NCI-H69 (cell line): ENCODE results near the gene ALG12.

Experiments
- DNase-seq: peaks from one replicate; lab custom pipeline; 2025; lab: John Stamatoyannopoulos, UW

The ALG12 gene

DNA sequence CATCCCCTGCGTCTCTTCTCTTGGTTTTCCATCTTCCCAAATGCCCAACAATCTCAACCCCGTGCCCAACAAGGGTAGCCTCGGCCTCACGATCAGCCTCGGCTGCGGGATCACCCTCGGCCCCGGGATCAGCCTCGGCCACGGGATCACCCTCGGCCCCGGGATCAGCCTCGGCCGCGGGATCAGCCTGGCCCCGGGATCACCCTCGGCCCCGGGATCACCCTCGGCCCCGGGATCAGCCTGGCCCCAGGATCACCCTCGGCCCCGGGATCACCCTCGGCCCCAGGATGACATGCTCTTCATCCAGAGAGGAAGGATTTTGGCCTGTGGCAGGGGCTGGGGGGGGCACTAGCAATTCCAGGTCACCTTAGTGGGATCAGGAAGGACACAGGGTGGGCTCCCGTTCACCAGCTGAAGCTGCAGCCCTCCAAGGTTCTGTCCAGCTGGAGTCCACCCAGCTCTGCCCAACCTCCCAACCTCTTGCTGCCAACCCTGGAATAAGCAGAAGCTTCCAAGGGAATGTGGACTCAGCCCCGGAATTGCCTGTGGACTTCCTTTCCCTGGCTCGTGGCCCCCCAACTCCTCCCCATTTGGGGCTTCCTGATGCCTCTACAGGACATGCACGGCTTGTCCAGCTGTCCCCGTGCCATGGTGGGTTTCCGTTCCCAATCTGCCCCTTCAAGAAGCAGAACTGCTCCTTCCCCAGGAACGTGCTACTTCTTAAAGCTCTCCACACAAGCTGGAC is 6.2 kb downstream of the ALG12 start:
- DNase-seq = no peak

DNA sequence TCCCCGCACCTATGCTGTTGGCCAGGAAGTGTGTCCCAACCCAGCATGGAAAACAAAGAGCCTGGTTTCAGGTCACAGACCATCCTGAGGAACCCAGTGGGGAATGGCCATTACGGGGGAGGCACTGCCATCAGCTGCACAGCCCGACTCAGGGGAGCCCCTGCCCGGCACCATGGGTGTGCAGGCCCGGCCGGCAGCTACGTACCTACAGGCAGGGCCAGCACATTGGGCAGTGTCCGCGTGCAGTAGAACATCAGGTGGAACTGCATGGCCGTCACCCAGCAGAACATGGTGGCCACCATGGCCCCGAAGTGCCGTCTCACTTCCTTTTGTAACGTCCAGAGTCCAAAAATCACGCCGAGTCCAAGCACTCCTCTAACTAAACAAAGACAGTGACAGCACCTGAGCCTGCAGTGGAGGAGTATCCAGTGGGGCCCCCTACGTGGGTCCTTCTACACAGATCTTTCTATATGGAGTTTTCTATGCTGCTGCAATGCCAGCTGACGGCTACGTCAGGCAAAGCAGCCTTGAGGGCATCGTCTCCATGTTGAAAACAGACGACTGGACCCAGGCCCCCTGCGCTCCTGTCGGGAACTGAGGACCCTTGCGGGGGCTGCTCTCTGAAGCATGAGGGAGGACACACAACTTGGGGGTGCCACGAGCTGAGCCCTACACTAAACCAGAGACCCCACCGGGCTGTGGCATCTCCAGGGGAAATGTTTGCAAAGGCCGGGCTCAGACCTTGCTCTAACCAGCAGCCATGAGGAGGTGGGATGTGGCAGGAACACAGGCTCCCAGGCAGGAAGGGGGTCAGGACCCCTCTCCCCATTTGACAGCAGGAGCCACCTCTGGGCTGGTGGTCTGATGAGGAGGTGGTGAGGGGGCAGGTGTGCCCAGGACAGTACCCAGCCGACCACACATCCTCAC is 7.7 kb downstream of the ALG12 start:
- DNase-seq = no peak

DNA sequence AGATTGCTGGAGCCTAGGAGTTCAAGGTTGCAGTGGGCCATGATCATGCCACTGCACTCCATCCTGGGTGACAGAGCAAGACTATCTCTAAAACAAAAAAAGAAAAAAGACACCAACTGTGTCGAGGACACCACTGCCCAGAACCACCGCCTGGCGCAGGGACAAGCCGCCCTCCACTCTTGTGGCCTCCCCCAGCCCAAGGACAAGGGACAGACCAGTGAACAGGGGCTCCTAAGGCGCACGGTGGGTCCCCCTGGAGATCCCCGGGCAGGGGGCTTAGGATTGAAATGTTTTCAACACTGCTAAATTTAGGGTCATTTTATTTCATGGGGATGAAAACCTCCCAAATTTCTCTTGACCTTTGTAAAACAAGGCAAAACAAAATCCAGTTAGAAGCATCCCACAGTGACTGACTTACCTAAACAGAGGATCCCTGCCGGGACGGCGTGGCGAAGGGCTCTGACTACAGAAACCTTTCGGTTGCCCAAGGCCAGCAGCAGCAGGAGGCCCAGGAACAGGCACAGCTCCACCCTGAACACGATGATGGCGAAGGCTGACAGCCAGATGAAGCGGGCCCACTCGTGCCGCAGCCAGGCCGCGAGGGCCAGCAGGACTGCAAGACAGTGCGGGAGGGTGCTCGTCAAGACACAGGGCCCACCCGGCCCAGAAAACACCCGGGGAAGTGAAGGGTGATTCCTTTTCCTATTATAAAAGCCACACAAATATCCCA is 8.6 kb downstream of the ALG12 start:
- no peak for DNase-seq

DNA sequence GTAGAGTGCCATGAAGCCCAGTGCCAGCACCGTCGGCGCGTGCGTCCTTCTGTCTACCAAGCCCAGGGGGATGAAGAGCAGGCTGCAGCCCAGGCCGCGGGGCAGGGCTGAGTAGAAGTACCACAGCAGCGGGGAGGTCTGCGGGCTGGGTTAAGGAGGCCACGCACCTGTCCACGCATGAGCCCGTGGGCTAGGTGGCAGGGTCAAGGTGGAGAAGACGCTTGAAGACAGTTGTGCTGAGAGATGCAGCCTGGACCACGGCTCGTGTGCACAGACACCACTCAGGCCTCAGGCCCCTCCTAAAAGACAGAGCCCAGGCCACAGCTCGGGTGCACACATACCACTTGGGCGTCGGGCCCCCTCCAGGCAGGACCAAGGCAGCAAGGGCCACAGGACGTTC is 10.4 kb downstream of the ALG12 start:
- no peak for DNase-seq

DNA sequence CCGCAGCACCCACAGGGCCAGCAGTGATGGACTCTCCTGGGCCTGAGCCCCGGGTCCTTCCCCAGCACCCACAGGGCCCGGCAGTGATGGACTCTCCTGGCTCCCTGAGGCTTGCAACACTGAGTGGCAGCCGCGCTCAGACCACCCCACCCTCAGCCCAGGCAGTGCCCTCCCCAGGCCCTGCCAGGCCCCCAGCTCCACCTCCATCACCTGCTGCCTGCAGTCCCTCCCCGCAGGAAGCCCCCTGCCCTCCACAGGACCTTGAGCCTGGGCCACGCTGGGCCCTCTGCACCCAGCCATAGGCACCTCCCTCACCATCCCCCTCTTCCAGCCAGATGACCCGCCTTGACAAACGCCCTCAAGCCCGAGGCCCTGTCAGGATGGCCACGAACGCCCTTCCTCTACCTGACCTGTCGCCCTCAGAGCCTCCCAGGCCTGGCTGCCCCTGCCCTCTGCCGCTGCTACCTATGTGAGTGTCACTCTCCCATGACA is 11.4 kb downstream of the ALG12 start:
- no peak for DNase-seq

DNA sequence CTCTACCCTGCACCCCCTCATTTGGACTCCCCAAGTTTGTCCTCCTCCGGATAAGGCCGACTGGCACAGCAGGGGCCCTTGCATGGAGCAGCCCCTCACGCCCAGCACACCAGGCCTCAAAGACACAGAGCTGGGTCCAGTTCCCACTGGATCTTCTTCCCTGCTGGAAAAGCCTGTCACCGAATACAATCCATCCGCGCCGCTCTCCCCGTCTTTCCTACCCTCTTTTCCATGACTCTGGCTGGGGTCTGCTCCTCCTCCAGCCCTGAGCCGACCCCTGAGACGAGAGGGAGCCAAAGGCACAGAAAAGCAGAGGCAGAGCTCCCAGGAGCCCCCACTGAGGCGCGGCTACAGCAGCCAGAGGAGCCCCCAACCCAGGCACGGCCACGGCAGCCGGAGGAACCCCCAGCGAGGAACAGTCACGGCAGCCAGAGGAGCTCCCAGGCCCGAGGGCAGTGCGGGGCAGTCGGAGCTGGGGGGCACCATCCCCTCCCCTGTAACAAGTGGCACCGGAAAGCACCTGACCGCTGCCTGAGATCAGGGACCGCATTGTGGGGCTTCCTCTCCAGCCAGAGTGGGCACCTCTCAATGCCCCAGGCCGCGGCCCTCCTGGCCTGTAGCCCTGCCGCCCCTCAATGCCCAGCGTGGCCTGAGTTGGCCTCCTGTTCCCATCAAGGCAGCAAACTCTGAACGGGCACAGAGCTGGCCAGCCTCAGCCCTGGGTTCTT is 12.0 kb downstream of the ALG12 start:
- DNase-seq = no peak

DNA sequence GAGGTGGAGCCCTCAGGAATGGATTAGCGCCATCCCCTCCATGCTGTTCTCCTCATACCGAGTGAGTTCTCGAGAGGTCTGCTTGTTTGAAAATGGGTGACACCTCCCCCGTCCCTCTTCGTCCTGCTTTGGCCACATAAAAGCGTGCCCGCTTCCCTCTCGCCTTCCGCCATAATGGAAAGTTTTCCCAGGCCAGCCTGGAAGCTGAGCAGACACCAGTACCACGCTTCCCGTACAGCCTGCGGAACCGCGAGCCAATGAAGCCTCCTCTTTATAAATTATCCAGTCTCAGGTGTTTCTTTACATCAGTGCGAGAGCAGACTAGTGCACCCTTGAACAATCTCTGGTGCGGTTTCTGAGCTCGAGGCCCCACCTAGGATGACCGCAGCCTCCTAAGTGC is 12.8 kb downstream of the ALG12 start:
- no peak for DNase-seq

DNA sequence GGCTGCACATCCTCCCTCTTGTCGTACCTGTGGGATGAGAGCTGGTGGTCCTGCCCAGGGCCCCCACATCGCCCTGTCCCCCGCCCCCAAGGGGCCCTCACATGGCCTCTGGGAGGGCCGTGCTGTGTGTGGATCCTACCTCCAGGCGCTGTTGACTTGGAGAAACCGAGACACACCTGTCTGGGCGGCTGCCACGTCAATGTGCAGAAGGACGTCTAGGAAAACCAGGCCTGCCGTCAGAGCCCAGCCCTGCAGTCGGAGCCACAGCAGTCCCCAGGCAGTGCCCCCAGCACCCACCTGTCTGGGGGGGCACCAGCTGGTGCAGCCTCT is 14.2 kb downstream of the ALG12 start:
- no peak for DNase-seq

DNA sequence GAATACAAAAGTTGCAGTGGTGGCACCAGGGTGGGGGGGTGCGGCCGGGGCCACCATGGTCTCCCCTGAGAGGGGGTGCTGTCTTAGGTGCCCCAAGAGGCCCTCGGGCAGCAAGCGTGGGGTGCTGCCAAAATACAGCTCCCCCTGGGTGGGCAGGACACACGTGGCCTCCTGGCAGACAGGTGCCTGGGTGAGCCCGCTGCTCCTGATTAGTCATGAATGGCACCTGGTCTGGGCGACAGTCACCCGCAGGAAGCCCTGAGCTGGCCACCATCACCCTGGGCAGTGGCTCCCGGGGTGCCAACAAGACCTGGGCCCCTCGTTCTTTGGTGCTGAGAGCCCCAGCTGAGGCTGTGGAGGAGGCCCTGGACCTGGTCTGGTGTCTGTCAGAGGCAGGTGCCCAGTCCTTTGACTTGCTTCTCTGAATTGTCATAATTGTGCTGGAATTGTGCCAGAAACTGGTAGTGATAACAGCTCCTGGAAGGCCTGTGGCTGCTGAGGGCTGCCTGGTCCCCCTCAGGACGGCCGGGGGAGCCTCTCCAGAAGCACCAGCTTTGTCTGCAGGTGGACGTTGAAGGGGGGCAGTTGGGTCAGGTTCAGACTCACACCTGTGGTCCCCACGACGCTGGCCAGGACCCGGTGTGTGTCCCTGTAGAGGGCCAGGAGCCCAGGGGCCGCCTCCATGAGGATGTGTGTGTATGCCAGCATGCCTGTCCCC is 14.8 kb downstream of the ALG12 start:
- peak; percentile 58 for DNase-seq

DNA sequence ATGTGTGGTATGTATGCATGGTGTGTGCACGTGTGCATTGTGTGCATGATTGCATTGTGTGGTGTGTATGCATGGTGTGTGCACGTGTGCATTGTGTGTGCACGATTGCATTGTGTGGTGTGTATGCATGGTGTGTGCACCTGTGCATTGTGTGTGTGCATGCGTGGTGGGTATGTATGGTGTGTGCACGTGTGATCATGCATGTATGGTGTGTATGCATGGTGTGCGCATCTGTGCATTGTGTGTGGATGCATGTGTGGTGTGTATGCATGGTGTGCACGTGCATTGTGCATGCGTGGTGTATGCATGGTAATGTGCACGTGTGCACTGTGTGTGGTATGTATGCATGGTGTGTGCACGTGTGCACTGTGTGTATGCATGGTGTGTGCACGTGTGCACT is 16.8 kb downstream of the ALG12 start:
- DNase-seq = no peak

DNA sequence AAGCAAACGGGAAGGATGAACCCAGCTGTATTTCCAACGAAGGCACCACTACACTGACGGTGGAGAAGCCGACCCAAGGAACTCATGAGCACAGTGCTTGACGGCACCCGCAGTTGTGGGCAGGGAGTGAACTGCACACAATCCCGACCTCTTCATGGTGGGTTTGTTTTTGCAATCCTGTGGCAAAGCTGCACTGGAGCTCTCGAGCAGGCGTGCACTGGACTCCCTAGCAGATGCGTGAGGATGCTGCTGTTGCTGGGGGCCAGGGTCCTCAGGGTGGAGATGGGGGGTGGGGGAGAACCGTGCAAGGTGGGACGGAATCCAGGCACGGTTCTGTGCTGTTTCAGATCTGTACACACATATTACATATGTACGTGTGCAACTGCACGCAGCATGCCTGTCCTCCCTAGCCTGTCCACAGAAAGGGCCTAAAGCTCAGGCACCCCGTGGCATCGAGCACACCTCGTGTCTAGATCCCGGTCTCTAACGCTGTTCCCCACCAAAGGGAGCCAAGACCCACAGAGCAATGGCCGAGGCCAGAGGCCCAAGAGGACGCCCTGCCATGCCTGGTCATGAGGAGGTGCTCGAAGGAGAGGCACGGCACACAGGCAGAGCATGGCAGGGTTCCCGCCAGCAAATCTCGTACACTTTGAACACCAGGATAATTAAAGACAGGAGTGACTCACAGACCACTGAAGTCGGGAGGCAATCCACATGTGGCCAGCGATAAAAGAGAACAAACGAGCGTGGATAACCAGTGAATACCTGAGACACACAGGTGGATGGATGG is 17.6 kb downstream of the ALG12 start:
- no peak for DNase-seq

DNA sequence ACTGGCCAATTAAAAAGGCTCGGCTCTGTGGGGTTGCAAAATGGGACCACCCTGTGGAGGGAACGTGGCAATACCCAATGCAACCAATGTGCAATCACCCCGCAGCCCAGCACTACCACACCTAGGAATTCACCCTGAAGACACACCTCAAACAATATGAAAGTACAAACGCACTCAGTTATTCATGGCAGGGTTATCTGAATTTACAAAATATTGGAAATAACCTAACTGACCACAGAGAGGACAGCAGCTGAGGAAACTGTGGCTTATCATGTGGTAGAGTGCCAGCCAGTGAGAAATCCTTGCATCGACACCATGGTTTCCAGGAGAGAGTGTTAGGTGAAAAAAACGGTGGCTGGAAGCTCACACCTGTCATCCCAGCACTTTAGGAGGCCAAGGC is 18.7 kb downstream of the ALG12 start:
- DNase-seq = no peak

DNA sequence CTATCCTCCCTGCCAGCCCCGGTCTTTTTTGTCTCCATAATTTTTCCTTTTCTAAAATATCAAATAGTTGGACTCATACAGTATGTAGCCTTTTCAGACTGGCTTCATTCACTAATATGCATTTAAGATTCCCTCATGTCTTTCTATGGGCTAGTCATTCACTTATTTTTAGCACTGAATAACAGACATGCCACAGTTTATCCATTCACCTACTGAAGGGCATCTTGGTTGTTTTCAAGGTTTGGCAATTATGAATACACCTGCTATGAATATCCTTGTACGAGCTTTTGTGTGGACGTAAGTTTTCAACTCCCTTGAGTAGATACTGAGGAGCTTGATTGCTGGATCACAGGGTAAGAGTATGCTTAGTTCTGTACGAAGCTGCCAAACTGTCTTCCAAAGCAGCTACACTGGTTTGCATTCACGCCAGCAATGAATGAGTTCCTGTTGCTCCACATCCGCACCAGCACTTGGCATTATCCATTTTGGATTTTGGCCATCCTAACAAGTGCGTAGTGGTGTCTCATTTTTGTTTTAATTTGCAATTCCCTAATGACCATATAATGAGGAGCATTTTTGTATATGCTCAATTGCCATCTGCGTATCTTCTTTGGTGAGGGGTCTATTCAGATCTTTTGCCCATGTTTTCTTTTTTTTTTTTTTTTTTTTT is 21.1 kb downstream of the ALG12 start:
- DNase-seq = no peak

DNA sequence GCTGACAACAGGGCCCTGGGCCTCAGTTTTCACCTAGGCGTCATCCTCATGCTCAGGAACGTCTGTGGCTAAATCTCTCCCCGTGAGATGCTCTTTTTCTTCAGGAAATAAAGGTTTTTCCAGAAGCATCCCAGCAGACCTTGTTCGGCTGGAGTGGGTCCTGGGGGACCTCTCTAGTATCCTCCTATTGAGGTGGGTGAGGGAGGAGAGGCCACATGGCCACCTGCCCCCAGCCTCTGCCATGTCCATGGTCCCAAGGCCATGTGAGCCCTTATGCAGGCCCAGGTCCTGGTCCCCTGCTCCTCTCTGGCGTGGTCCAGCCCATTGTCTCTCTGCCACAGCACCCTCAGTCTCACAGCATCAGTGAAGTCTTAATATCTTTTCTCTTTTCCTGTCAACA is 22.0 kb downstream of the ALG12 start:
- DNase-seq = no peak

DNA sequence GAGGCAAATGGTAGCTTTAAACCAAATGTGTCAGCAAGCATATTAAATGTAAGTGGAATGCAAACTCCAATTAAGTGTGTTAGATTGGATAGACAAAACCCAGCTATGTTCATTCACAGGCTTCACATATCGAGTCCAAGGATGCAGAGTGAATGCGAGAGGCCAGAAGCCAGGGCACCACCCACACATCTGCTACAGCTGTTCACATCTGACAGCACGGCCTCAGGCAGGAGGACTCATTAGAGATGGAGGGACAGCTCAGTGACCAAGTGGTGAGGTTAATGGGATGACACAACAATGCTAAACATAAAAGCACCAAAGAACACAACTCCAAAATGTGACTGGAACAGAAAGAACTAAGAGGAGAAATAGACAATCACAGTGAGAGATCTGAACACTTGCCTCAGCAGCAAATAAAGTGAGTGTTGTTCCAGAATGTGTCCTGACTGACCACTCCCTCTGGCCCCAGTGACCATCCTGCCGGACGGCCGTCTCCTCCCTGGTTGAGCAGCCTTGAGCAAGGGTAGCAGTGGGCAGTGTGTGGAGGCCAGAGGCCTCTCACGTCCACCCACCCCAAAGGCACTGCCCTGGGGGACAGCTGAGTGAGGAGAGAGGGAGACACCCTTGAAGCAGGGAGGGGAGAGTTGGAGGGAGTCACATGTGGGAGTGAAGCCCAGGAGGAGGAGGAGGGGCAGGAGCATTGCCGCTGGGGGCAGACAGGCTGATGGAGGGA is 23.8 kb downstream of the ALG12 start:
- DNase-seq = peak; percentile 48

DNA sequence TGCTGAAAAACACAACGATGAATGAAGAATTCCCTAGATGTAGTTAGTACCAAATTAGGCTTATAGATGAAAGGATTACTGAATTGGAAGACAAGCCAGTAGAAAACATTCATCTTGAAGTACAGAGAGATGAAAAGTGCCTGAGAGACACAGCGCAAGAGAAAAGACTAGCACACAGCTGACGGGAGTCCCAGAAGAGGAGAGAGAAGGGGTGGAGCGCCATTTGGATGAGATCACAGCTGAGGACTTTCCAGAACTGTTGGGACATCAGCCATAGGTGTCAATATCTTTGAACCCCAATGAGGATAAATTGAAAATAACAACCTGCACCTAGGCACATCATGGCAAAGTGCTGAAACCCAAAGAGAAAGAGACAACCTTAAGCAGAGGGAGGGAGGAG is 25.2 kb downstream of the ALG12 start:
- no peak for DNase-seq

DNA sequence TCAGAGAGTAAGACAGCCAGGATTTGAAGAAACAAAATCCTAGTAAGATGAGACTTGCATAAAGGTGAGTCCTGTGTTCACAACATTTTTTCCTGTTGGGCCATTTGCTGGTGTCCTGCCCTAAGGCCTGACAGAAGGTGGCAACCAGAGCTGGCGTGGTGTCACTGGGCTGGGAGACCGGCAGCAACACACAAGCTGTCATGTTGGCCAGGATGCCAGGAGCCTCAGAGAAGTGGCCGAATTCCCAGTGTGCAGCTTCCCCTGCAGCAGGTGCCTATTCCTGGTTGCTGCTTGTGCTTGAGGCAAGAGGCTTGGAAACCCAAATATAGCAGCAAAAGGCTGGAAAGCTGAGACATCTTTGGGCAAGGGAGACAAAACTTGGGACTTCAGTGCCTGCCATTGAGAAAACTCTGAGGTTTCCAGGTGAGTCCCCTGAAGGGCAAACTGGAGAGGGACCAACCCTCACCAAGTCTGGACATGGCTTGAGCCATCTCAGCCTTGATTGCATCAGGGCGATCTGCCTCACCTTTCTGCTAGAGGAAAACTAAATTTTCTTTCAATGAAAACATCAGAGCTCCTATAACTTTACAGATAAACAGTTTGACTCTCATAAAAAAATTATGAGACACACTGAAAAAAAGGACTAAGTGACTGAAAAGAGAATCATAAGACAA is 25.9 kb downstream of the ALG12 start:
- DNase-seq = no peak

DNA sequence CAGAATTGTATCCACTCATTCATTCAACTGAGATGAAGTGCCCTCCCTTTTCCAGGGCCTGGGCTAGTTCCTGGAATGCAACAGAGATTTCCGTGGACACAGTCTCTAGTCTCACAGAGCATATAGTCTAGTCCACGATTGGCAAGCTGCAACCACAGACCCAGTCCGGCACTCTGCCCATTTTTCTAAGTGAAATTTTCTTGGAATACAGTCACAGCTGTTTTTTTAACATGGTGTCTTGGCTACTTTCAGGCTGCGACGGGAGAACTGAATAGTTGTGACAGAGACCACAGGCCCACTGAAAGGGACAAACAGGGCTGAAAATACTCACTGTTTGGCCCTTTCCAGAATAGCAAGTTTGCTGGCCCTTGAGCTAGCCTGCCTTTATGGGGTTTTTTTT is 29.2 kb downstream of the ALG12 start:
- no peak for DNase-seq

DNA sequence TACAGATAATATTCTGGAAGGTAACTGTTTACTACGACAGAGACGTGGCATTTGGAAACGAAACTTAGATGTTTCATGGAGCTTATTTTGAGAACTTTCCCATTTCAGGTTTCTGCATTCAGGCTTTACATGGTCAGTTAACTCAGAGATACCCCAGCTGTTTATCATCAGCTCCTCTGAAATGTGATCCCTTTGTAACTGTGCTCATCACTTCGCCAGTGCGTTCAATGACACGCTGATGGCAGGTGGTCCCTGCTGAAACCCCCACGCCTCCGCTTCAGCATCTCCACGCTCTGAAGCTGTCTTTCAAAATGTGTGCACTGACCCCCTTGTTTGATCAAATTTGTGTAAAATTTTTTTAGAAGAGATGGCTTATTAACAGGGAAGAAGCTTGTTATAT is 30.5 kb downstream of the ALG12 start:
- no peak for DNase-seq
